ENCODE measurements around the gene KDM5B.
"Not testable (repeated sequence)": the region's sequence is repeated elsewhere in the genome, so short reads cannot be mapped to it uniquely, and the experiment has no call there.

Gene KDM5B

DNA sequence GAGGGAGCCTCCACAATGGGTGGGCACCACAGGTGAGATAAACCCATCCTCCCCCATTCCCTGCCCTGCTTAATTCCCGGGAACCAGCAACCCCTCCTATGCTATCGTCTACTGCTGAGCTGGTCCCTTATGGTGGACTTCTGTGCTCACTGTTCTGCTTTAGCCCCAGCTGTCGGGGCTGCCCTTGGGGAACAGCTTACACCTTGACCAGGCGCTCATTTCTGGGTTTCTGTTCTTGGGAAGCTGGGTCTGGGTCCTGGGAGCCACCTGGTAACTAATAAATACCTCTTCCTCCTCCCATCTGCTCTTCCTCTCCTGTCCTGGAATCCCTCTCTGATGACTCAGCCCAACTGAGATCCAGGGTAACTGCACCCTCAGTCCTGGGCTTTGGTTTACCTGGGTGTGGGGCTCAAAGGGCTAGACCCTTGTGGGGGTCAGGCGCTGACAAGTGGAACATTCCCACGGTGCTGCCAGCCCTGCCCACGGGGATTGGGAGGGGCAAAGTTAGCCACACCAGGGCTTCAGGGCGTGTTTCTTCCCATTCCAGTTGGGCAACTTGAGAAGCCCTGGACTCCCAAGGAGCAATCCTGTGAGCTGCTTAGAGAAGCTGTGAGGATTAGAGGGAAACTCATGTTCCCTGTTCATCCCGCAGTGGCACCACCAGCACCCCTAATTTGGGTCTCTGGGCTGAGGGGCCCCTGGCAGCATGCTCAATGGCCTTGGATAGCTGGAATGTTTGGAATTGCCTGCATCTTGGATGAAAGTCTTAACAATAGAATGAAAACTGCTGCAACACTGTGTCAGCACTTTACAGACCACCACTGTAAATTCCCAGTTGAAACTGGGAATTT is 4.2 kb upstream of the KDM5B start:
- DNase-seq = no peak

DNA sequence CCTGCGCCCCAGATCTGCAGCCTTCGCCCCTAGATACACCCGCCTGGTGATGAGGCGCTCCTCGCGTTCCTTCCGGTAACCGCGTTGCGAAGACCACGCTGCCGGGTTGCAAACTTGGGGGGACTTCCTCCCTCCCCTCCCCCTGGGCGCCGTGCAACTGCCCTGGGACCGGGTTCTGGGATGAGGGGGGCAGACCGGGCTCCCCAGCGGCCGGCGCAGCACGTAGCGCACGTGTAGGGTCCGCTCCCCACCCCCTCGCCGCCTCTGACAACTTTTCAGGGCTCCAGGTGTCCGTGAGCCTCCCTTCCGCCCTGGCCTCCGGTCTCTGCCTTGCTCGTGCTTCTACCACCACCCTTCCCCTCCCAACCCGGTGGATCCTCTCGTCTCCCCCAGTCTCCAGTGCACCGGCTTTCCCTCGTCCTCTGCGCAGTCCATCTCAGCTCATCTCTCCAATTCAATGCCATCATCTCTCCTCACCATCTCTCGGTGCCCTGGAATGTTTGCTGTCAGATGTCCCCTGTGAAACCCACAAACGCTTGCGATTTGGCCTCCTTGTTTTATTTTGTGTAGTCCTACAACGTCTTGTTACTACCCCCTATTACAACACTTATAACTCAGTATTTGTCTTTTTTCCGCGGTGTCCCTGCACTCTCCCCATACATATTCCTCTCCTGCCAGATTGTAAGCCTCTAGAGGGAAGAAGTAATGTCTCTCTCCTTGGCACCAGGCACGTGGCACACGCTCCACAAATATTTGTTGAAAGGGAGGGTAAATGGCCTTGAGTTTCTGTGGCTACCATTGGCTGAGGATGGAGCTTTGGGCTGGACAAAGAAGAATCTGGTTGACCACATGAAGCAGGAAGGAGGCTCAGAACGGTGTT is 3.3 kb upstream of the KDM5B start:
- DNase-seq = peak in 1 of 2 experiments; percentile 10

DNA sequence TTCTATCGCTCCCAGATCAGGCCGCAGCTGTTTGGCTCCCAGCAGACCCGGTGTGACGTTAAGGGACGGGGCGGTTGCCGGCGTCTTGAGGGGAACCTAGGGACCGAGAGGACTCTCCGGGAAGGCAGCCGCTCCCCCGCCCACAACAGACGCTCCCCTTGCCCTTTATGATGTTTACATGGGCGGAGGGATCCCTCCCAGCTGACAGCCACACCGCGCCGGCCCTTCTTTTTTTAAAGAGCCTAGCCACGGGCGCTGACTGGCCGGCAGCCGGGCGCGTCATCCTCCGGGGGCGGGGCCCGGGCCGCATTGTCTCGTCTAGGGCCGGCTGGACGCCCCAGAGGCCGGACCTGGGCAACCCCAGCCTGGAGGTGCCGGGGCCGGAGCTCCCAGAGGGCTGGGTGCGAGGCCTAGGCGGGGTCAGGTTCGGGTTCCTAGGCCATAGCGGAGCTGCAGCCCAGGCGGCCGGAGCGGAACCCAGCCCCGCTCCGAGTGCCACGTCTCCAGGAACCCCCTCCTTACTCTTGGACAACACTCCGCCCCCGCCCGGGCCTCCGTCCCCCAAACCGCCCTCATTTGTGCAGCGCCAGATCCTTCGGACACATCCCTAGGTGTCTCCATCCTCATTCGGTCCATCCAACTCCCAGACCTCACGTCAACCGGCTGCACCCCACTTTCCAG is 2.5 kb upstream of the KDM5B start, which contains the start of gene PCAT6:
Gene PCAT6, plus strand, starts transcription at position 340 of the 681 bp plus-strand sequence.
- peak; percentile 79 to 84 for DNase-seq

DNA sequence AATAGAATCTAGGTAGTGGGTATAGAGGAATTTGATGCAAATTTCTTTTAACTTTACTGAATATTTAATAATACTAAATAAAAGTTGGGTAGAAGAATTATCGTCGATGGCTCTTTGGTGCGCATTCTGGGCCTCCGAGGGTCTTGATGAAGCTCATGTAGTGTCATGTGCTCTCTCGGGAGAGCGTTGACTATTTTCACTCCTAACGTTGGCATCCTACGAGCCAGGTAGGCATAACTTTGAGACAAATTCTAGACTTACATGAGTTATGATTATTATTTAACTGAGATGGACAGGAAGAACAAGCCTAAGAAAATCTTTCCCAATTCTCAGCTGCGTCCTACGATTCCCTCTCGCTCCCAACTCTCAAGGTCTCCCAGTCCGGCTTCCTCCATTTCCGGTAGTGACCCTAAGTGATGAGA is 2.0 kb upstream of the KDM5B start:
- DNase-seq = no peak

DNA sequence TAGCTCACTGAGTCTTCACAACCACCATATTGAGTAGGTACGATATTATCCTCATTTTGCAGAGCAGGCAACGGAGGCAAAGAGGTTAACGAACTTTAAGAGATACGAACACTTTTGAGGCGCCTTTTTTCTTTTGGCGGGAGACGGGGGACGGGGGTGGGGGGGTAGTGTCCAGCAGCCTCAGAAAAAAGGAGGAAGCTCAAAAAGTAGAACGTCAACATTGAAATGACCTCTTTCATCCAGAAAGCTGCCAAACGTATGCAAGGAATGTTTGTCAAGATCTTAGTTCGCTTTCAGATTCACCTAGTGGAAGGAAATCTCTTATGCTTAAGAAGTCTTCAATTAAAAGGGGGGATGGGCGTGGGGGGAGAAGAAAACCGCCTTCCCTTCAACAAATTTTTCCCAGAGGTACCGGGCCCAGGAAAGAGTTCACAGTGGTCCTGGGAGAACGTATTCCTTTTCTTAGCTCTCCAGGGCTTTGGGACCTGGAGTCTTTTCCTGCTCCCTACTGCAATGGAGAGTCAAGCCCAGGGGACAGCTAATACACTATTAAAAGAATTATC is 1.5 kb upstream of the KDM5B start:
- no peak for DNase-seq

DNA sequence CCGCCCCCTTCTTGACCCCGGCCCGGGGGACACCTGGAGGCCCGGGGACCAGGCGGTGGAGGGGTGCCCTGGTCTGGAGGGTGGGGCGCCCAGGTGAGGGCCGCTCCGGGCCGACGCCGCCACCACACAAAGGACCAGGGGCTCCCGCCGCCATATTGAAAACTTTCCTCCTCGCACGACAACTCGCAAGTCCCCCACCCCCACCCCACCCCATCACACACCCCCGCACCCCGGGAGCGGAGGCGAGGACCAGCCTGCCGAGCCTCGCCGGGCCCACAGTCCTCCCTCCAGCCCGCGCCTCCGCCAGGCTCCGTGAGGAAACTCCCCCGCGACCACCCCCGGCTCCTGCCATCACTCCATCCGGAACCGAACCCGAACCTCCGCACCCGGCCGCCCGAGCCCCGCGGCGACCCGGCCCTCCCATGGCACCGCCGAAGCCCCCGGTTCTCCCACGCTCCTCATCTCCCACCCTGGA is 733 bp downstream of the KDM5B start:
- peak; percentile 50 to 73 for DNase-seq

DNA sequence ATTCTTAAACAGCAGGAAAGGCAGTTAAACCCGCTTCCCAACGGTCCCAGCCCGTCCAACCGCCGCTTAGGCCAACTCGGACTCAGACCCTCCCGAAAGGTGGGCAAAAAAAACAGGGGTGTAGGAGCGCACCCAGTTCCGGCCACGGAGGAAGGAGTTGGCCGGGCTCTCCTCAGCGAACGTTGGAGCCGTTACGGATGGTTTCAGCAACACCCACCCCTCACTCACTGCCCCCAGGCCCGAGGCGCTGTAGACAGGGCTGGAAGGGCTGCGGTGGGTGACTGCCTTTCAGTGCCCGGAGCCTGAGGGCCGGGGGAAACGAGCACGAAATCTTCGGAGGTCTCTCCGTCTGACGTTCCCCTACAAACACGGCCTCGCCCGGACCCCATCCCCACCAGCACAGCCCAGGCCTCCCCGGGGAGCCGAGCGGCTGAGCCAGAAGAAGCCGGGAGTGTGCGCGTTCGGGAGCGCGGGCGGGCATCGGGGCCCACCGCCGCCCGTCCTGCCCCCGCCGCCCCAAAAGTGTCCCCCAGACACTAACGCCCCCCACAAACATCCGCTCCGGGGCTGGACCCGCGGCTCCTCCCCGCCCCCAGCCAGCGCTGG is 1.3 kb downstream of the KDM5B start:
- peak in 1 of 2 experiments; percentile 18 for DNase-seq

DNA sequence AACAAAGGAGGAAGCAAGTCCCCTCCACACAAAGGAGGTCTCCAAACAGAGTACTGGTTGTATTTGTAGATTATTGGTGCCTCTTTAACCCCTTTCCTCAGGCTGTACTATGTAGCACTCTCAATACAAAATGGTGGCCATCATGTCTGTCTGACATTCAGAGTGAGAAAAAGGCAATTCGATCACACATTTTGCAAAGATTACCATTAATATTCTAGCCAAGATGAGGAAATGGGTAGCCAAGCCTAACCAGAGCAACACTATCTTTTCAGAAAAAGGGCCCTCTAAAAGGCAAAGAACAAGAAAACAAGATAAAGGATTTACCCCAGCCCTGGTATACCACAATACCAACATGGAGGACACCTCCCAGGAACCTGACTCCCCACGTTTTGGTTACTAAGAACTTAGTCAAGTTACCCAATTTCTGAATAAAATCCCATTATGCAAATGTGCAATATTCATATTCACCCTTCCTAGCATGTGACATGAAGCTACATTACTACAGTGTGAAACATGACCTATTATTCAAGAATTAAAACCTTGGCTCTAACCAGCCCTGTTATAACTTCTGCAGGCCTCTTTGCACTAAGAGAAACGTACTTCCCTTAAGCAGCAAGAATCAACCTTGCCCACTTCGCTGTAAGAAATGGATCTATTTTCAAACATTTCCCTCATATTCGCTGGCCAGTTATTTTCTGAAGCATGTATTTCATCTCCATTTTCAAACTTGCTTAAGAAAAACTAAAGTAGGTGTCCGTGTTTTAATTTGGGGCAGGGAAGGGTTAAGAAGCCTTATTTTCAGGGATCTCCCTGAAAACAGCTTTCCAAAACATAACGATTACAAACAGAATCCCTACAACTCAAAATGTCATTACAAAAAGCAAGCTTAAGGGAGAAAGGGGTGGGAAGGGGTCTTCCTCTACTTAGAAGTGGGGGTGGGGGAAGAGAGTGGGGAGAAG is 2.1 kb downstream of the KDM5B start:
- DNase-seq = peak in 1 of 2 experiments; percentile 9

DNA sequence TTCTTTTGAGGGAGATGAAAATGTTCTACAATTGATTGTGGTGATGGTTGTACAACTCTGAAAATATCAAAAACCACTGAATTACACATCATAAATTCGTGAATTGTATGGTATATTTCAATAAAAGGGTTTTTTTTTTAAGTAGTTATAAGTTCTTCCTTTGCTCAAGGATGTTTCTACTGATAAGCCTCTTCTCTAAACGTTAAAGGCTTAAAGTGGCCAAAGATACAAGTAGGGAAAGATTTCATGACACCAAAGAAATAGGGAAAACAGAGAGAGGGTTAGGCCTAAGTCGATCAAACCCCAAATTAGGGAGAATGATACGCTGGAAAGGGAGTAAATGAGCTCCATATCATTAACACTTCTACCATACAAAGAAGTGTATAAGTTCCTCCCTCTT is 4.1 kb downstream of the KDM5B start:
- no peak for DNase-seq

DNA sequence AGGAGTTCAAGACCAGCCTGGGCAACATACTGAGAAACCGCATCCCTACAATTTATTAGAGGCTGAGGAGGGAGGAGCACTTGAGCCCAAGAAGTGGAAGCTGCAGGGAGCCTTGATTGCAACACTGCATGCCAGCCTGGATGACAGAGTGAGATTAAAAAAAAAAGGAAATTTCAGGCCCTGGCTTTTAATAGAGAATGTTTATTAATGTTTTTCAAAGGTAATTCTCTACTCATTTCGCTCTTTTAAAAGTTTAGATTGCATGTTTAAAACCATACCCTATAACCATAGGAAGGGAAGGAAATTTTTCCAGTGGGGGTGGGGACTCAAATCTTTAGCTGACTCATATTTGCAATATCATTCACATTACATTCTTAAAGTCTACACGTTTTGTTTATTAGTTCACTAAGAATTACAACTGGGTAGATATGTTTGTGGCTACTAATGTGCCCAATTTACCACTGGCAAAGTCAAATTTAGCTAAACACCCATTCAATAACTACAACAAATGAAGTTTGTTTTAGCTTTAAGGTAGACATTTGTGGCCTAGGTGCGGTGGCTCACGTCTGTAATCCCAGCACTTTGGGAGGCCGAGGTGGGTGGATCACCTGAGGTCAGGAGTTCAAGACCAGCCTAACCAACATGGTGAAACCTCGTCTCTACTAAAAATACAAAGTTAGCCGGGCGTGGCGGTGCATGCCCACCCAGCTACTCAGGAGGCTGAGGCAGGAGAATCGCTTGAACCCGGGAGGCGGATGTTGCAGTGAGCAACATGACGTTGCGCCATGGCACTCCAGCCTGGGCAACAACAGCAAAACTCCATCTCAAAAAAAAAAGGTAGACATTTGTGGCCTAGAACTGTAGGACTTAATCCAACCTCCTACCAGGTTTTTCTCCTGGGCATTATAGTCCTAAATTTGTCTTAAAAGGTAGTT is 5.0 kb downstream of the KDM5B start:
- DNase-seq = no peak

DNA sequence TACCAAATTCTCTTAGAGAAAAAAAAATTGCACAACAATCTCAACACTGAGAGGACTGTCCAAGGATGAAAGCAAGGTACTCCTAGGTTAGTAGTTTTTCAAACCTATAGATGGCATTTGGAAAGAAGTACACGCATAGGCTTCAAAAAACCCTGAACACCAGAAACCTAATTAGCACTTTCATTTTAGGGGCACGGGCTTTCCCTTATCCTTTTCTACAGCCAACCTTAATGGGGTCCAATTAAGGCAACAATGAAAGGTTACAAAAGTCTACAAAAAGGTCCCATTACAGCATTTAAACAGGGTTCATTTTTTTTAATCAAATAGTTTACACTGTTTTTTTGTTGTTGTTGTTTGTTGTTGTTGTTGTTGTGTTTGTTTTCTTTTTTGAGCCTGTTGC is 6.2 kb downstream of the KDM5B start:
- DNase-seq = no peak

DNA sequence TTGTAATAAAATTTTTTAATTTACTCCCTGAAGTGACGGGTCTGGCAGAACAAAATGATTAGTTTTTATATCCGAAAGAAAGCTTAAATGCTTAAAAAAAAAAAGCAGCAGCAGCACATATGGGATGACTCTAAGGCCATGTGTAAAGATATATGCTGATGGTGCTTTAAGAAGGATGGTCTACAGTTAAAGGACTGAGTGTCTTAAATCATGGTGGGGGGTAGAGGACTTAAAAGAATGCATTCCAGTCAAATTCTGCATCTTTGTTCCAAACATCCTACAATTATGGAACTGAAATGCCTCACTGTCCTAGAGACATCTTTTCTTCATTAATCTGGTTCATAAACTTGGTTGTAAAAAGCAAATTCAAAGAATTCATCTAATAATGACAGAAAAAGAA is 7.0 kb downstream of the KDM5B start:
- no peak for DNase-seq

DNA sequence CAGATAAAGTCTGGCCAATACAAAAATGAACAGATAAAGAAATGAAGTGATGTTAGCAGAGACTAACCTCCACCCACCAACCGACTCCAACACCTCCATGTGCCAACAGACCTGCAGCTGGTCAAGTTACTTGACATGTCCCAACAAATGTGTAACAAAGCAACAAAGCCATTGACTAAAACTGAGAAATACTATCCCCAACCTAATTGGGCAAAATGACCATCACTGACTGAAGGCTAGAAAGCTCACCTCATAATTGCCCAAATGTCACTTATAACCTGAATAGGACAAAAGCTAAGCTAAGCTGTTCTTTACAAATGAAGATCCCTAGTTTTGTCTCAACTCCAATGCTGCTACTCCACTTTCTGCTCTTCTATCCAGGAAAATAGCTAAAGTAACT is 7.5 kb downstream of the KDM5B start:
- DNase-seq = no peak

DNA sequence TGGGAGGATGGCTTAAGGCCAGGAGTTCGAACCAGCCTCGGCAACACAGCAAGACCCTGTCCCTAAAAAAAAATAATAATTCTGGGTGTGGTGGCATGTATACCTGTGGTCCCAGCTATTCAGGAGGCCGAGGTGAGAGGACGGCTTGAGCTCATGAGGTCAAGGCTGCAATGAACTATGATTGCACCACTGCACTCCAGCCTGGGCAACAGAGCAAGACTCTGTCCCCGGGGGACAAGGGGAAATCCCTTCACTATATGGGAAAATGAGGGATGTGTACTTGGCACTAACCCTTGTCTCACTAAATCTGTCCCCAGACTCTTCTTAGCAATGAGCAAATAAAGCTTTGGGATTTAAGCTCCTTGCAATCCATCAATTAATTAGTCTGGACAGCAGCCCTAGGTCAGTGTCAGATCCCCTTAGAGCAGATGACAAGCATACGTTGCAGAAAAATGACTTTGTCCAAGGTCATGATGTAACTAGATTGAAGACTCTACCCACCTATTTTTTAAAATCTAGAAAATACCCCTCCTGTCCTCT is 9.4 kb downstream of the KDM5B start:
- DNase-seq = no peak

DNA sequence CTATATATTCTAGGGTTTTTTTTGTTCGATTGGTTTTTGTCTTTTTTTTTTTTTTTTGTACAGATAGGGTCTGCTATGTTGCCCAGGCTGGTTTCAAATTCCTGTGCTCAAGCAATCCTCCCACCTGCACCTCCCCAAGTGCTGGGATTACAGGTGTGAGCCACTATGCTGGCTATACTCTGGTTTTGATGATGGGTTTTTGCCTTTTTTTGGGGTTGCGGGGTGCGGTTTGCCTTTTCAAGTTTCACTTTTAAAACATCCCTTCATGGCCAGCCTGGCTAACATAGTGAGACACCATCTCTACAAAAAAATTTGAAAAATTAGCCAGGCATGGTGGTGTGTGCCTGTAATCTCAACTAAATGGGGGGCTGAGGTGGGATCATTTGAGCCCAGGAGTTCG is 10.0 kb downstream of the KDM5B start:
- DNase-seq = no peak

DNA sequence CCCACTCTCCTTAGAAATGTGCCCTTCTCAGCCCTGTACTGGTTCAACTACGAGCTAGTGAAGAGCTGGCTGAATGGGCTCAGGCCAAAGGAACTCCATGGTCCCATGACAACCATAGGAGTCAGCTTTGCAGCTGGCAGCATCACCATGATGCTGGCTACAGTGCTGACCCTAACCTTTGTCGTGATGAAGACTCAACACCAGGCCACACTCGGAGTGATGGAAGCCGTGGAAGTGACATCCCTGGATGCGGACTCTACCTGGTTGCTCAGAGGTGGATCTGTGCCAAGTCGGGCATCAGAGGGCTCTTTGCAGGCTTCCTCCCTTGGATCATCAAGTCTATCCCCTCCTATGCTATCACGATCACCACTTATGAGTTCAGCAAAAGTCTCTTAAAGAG is 11.6 kb downstream of the KDM5B start:
- DNase-seq = no peak

DNA sequence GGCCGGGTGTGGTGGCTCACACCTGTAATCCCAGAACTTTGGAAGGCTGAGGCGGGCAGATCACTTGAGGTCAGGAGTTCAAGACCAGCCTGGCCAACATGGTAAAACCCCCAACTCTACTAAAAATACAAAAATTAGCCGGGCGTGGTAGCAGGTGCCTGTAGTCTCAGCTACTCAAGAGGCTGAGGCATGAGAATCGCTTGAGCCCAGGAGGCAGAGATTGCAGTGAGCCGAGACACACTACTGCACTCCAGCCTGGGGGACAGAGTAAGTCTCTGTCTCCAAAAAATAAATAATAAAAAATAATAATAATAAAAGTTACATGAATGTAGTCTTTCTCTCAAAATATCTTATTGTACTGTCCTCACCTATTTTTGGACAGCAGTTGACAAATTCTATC is 13.3 kb downstream of the KDM5B start:
- DNase-seq = not testable (repeated sequence)

DNA sequence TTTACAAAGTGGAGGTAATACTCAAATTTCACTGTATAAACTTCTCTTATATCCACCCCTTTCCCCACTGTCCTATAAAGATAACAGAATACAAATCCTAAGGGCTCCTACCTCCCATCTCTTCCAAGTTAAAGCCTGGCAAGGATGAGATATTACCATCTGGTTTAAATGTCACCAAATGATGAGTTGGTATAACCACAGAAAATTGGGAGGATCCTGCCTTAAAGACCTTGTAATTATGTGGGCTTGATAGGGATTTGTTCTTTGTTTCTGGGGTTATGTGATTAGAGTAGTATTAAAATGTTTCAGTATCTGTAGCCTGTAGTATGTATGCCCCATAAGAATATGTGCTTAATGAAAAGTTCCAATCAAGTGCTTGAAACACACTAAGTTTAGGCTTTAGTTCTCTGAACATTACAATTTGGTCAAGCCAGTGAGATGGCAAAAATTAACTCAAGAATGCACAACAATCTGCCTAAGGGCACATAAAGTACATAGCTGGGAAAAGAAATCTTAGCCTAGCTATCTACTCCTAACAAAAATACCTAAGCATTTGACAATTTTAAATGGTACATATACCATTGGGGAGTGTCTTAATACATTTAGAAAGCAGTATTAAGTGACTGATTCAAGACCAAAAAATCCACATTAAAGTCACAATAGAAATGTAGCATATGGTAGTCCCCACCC is 14.0 kb downstream of the KDM5B start:
- DNase-seq = no peak
